ENCODE results near the gene MYL7.
A peak's percentile ranks its signal among the peaks of the same experiment; 100 is the strongest.
"Not testable (repeated sequence)": the region's sequence is repeated elsewhere in the genome, so short reads cannot be mapped to it uniquely, and the experiment has no call there.

The MYL7 gene

GRCh38 chr7:44141221-44141850, at the start of gene MYL7:
MYL7 (minus strand) TSS chr7:44141332; CDS start chr7:44141305, 27 bp downstream.
- no peak for DNase-seq

GRCh38 chr7:44189993-44190872, 49.1 kb upstream of the MYL7 start:
- no peak for DNase-seq

GRCh38 chr7:44189286-44189992, 48.3 kb upstream of the MYL7 start, which contains the start of gene GCK:
GCK (minus strand) TSS chr7:44189439; CDS start chr7:44188953, 486 bp downstream.
- no peak for DNase-seq

GRCh38 chr7:44188480-44189225, 47.5 kb upstream of the MYL7 start:
- no peak for DNase-seq

- DNase-seq: no peak
Observed at GRCh38 chr7:44187636-44188416, 46.7 kb upstream of the MYL7 start.

GRCh38 chr7:44186736-44187135, 45.6 kb upstream of the MYL7 start:
- no peak for DNase-seq

GRCh38 chr7:44185729-44186128, 44.6 kb upstream of the MYL7 start:
- no peak for DNase-seq

- no peak for DNase-seq
Observed at GRCh38 chr7:44184873-44185446, 43.8 kb upstream of the MYL7 start.

- peak; percentile 87 for DNase-seq
Observed at GRCh38 chr7:44184206-44184872, 43.2 kb upstream of the MYL7 start.

- DNase-seq: peak; percentile 61
Observed at GRCh38 chr7:44183386-44183785, 42.3 kb upstream of the MYL7 start.

GRCh38 chr7:44182827-44183226, 41.7 kb upstream of the MYL7 start:
- no peak for DNase-seq

- no peak for DNase-seq
Observed at GRCh38 chr7:44180631-44181030, 39.5 kb upstream of the MYL7 start.

- DNase-seq: peak; percentile 75
Observed at GRCh38 chr7:44177570-44178131, 36.5 kb upstream of the MYL7 start.

GRCh38 chr7:44176486-44176885, 35.4 kb upstream of the MYL7 start:
- DNase-seq: no peak

- DNase-seq: no peak
Observed at GRCh38 chr7:44175730-44176129, 34.6 kb upstream of the MYL7 start.

GRCh38 chr7:44174694-44174948, 33.5 kb upstream of the MYL7 start:
- DNase-seq: not testable (repeated sequence)

GRCh38 chr7:44173911-44174693, 33.0 kb upstream of the MYL7 start:
- no peak for DNase-seq

GRCh38 chr7:44172803-44173424, 31.8 kb upstream of the MYL7 start:
- no peak for DNase-seq

- DNase-seq: no peak
Observed at GRCh38 chr7:44172352-44172751, 31.2 kb upstream of the MYL7 start.

- DNase-seq: not testable (repeated sequence)
Observed at GRCh38 chr7:44171901-44172300, 30.8 kb upstream of the MYL7 start.

Measured in NCI-H226 (cell line).